GM19372 (cell line): Measurements from ENCODE around the gene SAMMSON.

Experiments used
- ATAC-seq: cut with Tn5 transposase; IDR thresholded peaks from one replicate; pipeline ENCODE4 v1.9.1; 2021; ENCODE audit warnings: mild to moderate bottlenecking, low read depth, moderate library complexity; ENCODE audit not compliant: unreplicated experiment

SAMMSON gene

DNA sequence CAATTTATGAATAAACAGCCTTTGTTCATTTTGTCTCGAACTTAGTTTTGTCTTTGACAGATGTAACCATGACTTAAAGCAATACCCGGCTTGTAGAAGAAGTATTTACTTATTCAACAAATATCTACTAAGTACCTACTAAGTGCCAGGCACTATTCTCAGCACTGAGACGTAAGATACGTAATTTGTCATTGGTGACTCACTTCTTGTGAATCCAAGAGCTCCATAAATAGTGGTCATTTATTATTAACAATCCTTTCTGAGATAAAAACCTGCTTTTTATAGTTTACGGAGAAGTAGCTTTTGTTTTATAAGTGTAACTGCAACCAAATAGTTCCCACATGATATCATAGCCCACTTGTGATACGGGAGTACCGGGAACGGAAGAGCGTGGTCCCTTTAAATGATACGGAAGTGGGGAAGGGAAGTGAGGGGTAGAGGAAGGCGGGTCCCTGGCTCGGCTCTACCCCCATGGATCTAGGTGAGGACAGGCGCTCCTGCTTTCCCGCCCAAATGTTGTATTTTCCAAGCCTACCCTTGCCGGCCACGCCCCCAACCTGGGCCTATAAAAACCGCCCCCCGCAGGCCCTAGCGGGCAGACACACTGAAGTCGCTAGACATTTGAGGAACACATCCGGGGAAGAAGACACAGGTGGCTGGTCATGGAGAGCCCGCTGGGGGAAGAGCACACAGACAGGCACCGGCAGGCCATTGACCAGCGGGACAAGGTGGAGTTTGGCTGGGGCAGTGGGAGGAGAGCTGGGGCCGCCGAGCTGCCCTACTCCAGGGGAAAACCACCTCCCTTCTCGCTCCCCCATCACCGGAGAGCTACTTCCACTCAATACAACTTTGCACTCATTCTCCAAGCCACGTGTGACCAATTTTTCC is at the start of gene SAMMSON:
Gene SAMMSON, plus strand, starts transcription at position 594 of the 888 bp plus-strand sequence.
- ATAC-seq: no peak

DNA sequence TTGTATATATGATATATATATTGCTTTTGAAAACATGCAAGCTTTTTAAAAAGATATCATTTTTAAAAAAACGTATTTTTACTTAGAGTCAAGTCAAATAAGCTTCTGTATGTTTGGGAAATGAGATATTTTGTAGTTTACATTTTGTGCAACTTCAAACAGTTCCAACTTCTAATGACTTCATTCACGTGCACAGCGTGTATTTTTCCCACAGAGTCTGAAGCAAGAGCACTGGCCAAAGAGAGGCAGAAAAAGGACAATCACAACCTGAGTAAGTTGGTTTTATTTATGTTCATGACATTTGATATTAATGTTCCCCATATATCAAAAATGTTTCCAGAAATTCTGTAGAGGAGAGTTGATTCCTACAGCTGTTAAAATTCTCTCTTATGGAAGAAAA is 47.9 kb upstream of the SAMMSON start:
- no peak for ATAC-seq

DNA sequence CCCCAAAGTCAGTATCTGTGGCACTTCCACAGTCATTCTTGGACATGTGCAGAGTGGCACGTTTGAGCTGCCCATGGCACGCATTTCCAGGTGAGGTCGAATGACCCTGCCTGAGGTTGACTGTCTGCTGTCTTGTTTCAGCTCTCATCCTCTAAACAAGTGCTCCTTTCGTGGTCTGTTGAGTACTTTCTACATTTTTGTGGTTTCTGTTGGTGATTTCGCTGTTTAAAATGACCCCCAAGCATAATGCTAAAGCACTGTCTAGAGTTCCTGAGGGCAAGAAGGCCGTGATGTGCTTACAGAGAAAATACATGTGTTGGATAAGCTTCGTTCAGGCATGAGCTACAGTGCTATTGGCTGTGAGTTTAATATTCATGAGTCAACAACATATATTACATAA is 40.0 kb upstream of the SAMMSON start:
- no peak for ATAC-seq

DNA sequence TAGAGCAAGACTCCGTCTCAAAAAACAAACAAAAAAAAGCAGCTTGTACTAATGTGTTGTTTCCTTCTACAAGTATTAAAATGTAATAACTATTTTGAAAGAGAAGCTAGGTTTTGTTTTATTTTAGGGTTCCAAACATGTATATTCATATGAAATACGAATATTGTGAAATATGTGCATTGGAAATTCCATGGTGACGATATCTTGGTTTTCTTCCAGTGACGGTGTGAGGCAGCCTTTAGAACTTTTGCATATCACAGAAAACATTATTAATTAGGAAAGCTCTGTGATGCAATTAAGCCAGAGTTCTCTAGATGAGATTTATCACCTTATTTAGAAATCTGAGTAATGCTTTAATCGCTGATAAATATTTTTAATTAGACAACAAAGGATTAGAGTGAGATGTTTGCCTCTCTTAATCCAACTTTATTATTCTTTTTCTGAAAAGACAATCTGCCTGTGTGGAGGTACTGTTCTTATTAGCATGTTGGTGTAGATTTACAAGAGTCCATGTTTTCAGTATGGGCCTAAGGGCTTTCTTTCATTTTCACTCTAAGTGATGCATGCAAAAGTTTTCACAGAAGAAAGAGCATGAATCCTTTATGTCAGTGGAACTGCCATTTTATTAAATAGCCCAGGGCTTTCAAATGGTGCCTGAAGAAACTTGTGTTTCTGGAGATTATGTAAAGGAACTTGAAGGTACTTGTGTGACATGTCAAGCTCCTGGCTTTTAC is 37.7 kb upstream of the SAMMSON start:
- no peak for ATAC-seq

DNA sequence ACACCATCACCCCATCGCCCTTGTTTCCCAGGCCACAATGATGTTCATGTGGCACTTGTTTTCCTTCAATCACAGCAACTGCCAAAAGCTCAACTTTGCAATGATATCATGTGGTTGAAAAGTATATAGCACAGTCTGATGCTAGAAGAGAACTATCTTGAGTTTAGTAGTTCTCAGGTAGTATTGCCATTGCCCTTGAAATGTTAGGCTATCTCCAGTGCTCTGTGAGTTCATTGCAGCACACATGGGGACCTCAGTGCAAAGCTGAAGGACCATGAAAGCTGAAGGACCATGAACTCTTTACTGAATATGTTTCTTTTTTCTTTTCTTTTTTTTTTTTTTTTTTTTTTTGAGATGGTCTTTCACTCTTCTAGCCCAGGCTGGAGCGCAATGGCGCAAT is 35.9 kb upstream of the SAMMSON start:
- ATAC-seq: no peak

DNA sequence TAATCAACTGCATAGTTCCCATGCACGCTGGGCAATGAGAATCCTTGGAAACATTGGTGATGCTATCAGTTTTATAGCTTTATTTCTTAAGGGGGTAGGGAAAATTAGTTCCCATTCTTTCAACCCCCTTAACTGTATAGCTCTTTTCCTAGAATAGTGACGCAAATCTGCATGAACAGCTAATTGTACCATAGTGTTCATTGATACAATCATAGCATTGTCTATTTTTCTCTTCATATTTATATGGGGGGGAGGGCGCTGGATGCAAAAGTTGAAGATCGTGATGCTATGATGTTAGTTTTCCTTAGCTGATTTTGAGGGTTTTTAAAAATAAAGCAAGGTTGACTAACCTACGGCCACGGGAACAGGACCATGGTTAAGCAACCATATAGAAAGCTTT is 32.4 kb upstream of the SAMMSON start:
- ATAC-seq: no peak

DNA sequence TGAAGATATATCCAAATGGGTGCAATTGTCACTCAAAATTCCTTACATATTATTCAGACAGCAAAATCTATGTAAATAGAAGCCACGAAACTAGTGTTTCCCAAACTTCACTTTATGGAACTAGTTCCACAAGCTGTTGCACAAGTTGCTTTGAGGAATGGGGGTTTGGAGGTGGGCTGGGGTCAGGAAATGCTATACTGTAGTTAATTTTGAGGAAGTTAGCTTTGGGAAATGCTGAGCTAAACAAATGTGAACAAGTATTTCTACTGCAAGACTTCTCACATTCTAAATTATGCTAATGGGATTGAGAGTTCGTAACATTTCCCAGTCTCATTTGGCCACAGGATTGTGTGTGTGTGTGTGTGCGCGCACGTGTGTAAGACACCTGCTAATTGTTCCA is 28.7 kb upstream of the SAMMSON start:
- no peak for ATAC-seq

DNA sequence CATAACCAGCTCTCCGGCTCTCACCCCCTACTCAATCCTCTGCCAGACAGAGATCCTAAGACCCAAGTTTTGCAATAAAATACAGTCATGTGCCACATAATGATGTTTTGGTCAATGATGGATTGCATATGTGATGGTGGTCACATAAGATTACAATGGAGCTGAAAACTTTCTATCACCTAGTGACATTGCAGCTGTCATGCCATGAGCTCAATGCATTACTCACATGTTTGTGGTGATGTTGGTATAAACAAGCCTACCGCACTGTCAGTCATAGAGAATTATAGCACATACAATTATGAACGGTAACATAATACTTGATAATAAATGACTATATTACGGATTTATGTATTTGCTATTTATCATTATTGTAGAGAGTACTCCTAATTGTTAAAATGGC is 26.9 kb upstream of the SAMMSON start:
- no peak for ATAC-seq

DNA sequence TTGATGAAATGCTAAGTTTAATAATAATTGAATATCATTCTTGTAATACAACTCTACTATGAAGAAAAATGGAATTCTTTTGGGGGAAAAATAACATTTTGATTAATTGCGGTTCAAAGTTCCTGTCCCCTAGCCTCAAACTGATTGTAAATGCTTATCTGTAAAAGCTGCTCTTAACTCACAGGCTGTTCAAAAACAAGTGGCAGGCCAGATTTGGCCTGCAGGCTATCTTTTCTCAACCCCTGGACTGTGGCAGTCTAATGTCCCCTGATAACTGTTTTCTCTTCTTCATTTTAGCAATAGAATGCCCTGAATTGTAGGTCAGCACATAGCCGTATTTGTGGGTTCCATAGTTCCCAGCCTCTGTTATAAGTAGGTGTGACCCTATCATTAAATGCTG is 23.5 kb upstream of the SAMMSON start:
- no peak for ATAC-seq

DNA sequence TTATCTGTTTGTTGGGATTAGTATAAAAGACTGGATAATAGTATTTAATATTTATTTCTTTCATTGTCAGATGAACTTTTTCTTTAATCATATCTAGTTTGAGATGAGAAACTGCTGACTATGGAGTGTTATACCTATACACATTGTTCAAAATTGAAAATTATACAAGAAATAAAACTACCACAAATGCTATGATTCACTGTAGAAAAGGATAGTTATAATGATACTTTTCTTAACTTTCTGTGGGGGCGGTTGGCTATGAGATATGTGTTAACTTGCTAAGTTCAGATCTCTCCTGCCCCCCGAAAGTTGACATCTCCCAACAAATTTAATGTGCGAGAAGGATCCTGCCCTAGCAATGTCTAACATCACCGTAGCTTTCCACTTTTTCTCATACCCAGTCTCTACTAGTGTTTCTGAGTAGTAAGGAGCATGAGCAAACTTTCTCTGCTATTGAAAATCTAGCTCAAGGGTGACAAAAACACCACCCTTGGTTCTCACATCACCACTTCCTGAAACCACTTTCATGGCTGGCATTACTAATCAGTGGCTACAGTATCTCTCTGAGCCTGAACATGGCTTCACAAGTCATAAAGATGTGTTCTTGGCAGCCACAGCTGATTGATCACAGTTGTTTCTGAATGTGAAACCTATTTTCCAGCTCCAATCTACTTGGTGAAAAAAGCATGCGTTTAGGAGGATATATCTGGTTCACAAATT is 15.8 kb upstream of the SAMMSON start:
- ATAC-seq: no peak

DNA sequence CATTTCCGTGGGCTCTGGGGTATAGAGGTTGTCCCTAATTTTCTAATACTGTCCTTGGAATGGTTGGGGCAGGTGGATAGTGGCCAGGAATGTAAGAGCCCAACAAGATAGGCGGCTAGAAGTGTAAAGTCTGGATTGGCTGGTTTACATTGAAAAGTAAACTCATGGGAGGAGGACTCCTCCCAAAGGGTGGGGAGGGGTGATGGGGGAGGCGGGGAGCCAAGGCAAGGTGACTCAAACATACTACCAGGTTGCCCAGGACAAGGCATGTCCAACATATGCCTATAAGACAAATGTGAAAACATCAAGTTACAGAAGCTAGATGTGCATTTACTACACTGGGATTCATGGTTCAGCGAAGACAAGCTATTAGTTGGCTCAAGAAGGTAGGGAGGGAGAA is 14.3 kb upstream of the SAMMSON start:
- no peak for ATAC-seq

DNA sequence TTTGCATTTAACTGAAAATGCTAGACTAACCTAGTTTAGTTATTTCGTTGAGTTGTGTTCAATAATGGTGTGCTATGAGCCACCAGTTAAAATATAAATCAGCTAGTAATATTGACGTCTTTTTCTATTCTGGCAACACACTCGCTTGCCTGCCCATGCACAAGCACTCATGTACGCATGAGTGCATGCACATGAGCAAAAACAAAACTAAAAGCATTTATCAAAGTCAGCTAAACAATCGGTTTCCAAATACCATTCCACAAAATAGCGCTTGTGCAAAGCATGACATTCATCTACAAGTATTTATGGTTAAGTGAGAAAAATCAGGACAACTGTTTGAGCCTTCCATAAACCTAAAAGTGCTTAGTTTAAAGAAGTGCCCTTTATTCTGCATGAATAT is 13.1 kb upstream of the SAMMSON start:
- ATAC-seq: no peak

DNA sequence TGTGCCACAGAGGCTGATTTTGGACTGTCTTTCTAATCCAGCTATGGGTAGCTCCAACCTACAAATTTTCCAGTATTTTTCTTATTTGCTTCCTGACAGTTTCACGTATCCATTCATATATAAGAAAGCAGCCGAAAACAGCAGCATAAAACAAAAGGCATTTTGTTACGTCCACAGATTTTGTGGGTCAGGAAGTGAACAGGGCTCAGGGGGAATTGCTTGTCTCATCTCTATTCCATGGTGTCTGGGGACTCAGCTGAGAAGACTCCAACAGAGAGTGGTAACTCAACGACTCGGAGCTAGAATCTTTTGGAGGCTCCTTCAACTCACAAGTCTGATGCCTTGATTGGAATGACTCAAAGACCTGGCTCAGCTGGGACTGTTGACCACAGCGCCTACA is 11.7 kb upstream of the SAMMSON start:
- no peak for ATAC-seq

DNA sequence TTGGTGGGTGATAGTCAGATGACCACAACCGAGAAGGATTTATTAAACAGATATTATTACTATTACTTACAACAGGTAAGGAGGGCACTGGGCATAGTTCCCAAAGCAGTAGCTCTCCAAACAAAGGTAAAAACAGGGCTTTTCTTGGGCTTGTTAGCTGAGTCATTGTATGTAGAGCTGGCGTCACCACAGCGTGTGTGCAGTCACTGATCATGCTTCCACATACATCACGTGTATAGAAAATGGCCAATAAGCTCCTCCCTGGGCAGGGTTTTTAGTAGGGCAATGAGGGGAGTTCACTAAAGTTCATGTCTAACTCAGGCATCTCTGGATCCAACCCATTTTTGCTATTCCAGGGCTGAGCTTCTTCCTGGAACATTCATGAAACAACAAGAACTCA is 5.8 kb upstream of the SAMMSON start:
- no peak for ATAC-seq

DNA sequence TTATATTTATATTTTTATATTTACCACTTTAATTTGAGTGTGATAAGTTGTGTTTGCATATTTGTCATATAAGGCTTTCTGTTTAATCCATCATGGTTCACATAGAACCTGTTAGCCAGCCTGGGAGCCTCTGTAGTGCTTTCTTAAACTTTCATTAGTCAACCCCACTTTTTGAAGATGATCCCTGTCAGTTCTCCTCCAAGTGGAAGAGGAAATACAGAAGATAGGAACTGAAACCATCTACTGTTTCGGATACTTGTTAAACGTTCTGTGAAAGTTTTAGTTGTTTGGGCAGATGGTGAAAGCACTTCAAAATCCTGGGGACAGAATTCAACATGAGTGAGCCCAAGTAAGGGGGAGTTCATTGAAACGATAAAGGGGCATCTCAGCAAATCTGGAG is 4.6 kb upstream of the SAMMSON start:
- ATAC-seq: no peak

DNA sequence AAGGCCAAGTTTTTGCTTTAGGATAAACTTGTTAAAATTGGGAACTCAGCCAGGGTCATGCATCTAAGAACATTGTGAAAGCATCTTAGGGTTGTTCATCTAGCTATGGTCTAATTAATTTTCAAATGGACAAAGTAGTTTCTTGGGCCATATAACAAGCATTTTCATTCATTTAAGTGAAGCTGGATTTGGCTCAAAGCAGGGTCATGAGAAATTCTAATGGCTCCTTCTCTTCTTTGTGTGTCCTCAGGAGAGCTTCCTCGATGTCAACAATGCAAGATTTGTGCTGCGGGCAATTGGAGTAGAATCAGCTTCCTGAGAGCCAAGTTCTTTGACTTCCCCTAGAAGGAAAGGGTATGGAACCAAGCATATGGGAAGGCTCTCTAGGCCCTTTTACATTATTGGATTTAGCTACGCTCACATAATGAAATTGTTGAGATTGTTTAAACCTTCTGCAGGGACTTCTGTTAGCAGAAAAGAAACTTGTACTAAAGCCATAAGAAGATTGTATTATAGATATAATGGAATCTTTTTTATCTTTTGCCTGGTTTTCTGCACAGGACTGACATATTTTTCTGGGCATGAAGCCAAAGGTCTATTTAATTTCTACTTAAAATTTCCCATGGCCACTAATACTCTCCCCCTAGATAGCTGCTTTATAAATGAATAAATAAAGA is 1.8 kb upstream of the SAMMSON start:
- no peak for ATAC-seq

DNA sequence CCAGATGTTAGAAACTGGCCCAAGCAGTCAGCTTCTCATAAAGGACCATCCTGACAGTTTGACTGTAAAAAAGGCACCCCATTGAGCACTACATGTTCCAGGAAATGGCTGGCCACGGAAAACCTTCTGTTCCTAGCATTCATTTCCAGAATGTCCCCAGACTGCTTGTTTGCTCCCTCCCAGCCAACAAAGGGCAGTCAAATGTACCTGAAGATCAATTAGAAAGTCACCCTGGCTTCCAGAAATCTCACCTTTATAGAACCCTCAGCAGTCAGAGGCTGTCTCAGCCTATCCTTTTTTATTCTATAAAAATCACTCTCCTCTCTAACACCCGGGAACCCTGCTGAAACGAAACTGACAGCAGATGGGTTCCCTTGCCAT is 784 bp upstream of the SAMMSON start:
- no peak for ATAC-seq

DNA sequence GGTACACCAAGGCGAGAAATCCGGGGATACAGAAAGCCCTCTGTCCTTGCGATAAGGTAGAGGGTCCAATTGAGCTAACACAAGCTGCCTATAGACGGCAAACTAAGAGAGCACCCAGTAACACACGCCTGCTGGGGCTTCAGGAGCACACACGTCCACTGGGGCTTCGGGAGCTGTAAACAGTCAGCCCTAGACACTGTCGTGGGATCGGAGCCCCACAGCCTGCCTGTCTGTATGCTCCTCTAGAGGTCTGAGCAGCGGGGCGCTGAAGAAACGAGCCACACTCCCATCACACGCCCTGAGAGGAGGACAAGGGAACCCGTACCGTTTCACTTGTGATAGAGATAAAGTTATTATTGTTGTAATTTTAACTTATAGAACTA is 486 bp downstream of the SAMMSON start:
- ATAC-seq: no peak

DNA sequence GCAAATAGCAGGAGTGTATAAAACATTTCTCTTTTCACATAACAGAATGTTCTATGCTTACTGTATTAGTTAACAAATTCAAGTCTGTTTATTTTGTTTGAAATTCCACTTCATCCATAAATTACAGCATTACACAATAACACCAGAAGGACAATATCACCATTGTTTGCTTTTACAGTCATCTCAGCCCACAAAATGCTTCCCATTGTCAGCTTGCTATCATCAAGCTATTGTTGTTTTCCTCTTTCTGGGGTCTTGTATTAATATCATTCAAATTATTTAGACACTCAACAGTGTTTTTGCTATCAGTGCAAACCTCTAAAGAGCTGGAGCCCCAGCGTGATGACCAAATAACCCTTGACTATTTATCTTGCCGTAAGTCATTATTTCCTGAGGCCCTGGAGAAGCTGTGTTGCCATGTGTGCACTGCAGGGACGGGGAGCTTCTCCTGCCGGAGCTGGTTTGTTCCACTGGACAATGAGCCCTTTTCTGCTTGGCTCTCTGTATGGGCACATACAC is 1.1 kb downstream of the SAMMSON start:
- no peak for ATAC-seq

DNA sequence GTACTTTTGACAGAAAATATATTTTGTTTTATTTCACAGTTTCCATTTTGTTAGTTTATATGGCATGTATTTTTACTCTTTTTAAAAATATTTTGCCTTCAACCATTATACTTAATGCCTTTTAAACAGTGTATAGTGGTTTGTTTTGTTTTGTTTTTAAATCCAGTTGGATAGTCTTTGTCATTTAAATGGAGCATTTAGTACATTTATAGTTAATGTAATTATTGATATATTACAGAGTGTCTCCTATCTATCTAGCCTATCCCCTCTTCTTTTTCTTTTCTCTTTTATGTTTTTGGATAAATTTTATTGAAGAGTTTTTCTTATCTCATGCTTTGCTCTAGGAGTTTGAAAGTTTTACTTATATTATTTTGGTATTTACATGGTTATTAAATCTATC is 3.6 kb downstream of the SAMMSON start:
- no peak for ATAC-seq

DNA sequence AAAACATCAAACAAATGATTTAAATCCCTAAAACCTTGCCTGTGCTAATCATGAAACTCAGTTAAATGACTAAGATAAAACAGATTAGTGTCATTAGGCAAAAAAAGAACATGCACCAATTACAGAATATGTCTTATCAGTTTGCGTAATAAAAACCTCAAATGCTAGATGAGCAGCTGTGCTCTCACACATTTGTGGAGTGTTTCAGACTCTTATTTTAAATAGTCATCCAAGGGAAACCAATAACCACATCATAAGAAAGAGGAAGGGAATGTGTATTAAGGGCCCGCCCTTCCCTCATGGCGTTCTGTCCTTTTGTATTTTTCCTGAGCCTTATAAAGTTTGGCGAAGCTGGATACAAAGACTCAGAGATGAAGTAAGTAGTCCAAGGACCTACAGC is 6.6 kb downstream of the SAMMSON start:
- ATAC-seq: no peak
